ENCODE results near the gene MESP1.

DNA sequence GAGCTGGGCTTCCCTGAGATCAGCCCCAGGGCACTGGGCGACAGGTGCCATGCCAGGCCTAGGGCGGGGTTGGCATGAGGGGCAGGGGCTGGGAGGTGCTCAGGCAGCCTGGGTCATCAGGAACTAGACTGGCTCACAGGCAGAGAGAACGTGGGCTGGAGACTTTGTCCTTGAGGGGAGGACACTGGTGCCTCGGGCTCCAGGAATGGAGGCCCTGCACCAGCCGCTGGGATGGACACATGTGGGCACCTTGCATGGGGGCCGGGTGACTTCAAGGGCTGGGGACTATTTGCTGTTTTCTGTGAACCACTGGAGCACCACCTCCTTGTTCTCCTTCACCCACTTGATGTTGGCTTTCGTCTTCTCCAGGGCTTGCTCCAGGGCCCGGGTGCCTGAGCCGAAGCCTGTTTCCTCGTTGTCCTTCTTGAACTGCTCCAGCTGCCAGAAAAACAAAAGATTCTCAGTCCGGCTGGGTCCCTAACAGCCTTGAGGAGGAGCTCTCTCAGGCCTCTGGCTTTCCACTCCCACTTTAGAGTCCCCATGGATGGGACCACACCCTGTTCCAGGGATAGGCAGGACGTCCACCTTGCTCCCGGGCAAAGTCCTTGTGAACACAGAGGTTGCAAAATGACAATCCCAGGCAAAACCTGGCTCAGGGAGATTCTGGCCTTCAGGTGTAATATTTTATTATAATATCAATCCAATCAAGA is 34.2 kb upstream of the MESP1 start:
- TF ChIP-seq, protein P1, sequence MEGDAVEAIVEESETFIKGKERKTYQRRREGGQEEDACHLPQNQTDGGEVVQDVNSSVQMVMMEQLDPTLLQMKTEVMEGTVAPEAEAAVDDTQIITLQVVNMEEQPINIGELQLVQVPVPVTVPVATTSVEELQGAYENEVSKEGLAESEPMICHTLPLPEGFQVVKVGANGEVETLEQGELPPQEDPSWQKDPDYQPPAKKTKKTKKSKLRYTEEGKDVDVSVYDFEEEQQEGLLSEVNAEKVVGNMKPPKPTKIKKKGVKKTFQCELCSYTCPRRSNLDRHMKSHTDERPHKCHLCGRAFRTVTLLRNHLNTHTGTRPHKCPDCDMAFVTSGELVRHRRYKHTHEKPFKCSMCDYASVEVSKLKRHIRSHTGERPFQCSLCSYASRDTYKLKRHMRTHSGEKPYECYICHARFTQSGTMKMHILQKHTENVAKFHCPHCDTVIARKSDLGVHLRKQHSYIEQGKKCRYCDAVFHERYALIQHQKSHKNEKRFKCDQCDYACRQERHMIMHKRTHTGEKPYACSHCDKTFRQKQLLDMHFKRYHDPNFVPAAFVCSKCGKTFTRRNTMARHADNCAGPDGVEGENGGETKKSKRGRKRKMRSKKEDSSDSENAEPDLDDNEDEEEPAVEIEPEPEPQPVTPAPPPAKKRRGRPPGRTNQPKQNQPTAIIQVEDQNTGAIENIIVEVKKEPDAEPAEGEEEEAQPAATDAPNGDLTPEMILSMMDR (IDR thresholded peaks at IDR 0.05; ENCODE audit: poor library complexity) = no peak
- TF ChIP-seq EZH2 (IDR thresholded peaks at IDR 0.05; ENCODE audit: borderline replicate concordance) (no peak), EZH2phosphoT487 (IDR thresholded peaks at IDR 0.05; ENCODE audit: low read depth, severe bottlenecking, unreplicated experiment) (no peak)
